Progenitor cell of endocrine pancreas (in vitro differentiated cells): ENCODE data around the gene CHURC1. TPM values are rescaled to one million over a fixed set of nuclear protein-coding genes. Genes with fewer than 3 reads are reported as not detected.
A peak's percentile ranks its signal among the peaks of the same experiment; 100 is the strongest.

Experiments
- DNase-seq: peaks from one replicate; pipeline ENCODE4 v3.0.0; 2021; ENCODE audit warnings: low spot score; ENCODE audit not compliant: unreplicated experiment
- H3K27ac Mint-ChIP-seq: 2 replicates; pipeline ENCODE4 v1.8.0; 2021; ENCODE audit warnings: mild to moderate bottlenecking, moderate library complexity, mixed read lengths
- H3K27me3 Mint-ChIP-seq: 2 replicates; pipeline ENCODE4 v1.8.0; 2021; ENCODE audit warnings: mixed read lengths
- H3K36me3 Mint-ChIP-seq: 2 replicates; pipeline ENCODE4 v1.8.0; 2022; ENCODE audit warnings: mixed read lengths; ENCODE audit not compliant: insufficient read depth
- H3K4me1 Mint-ChIP-seq: 2 replicates; pipeline ENCODE4 v1.8.0; 2021; ENCODE audit warnings: low read depth, mixed read lengths
- H3K4me3 Mint-ChIP-seq: 2 replicates; pipeline ENCODE4 v1.8.0; 2021; ENCODE audit warnings: low read depth, mild to moderate bottlenecking, moderate library complexity, mixed read lengths
- H3K9me3 Mint-ChIP-seq: 2 replicates; pipeline ENCODE4 v1.8.0; 2021; ENCODE audit warnings: low read depth, mixed read lengths
- total RNA-seq: library from RNA; stranded (reverse); gene quantifications from 2 replicates; pipeline ENCODE4 v1.2.1, GENCODE V29; 2021
- TF ChIP-seq, protein P1 (sequence below): fragments of 200-600 bp; sonication (generic); IDR thresholded peaks from one replicate; pipeline ENCODE4 v1.5.0; 2021; ENCODE audit warnings: antibody characterized with exemption, mild to moderate bottlenecking; ENCODE audit not compliant: unreplicated experiment

CHURC1 gene
- total RNA-seq, 1 donor from 2014 or later: 37.2 TPM

DNA sequence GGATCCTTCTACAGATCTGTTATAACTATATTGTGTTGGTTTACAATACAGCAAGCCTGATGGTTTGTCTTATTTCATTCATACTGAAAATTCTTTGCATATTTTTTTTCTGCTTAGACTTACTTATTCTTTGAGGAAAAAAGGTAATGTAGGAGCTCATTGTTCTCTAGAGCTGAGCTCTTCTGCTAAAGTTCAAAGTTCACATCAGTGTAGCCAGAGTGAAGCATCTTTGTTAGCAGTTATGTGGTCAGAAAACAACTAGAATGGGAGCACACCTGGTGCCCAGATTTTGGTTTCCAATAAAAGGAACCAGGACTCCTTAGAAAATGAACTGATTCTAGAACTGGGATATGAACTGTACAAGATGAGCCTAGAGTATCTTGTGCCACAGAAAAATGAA lies 18.0 kb downstream of the CHURC1 start:
- Mint-ChIP-seq H3K9me3 (no peaks in the 10 kb centered on the region), H3K27ac (peak overlapping the region; percentile 18), H3K4me3 (peak overlapping the region; percentile 34)

DNA sequence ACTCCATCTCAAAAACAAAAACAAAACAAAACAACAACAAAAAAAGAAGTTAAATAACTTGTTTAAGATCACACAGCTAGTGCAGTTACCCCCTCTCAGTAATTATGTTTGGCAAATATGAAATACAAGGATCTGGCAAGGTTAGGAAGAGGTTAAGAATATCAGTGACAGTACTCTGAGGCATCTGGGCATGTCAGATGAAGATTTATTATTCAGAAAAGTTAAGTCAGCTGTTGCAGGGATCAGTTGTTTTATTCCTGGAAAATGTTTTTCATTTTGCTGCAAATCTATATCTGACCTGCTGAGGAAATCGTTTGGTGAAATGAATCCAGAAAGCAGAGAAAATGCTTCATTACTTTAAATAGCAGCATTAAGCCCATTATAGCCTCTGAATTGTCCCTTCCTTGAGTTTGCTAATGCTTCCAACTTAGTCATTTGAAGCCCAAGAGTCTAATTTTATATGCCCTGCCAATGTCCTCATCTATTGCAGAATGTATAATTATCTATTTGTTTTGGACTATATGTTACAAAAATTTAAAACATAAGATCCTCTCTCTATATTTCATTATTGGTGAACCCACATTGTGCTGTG lies 20.2 kb downstream of the CHURC1 start:
- TF ChIP-seq, protein P1, sequence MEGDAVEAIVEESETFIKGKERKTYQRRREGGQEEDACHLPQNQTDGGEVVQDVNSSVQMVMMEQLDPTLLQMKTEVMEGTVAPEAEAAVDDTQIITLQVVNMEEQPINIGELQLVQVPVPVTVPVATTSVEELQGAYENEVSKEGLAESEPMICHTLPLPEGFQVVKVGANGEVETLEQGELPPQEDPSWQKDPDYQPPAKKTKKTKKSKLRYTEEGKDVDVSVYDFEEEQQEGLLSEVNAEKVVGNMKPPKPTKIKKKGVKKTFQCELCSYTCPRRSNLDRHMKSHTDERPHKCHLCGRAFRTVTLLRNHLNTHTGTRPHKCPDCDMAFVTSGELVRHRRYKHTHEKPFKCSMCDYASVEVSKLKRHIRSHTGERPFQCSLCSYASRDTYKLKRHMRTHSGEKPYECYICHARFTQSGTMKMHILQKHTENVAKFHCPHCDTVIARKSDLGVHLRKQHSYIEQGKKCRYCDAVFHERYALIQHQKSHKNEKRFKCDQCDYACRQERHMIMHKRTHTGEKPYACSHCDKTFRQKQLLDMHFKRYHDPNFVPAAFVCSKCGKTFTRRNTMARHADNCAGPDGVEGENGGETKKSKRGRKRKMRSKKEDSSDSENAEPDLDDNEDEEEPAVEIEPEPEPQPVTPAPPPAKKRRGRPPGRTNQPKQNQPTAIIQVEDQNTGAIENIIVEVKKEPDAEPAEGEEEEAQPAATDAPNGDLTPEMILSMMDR: no peak
- Mint-ChIP-seq H3K9me3 (no peaks in the 10 kb centered on the region), H3K36me3 (peaks cover 22% of the 10 kb centered on the region), H3K27me3 (peaks cover 1% of the 10 kb centered on the region), H3K4me1 (peaks cover 29% of the 10 kb centered on the region), H3K4me3 (no peak overlapping the region), H3K27ac (no peak overlapping the region)
- DNase-seq: no peak

More for the DNA sequence above, 18.0 kb downstream of the CHURC1 start:
- TF ChIP-seq, protein P1: no peak
- peaks cover 16% of the 10 kb centered on the region for H3K4me1 Mint-ChIP-seq
- peaks cover 17% of the 10 kb centered on the region for H3K36me3 Mint-ChIP-seq
- DNase-seq: no peak
- H3K27me3 Mint-ChIP-seq: no peaks in the 10 kb centered on the region

DNA sequence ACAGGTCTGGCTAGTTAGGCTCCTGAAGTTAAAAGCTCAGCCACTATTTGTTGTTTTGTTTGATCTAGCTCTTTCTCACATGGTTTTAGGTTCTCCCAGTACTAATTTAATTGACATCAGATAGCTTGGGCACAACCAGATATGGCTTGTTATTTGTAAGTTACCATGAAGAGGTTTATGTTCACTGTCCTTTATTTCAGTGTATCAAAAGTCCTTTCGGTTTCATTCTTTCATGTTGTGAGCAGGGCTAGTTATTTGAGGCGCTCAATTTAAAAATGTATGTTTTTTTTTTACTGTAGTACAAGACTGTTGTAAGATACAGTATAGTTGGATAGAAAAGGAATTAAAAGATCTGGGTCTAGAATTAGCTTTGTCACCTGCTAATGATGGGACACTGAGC lies 21.3 kb downstream of the CHURC1 start:
- Mint-ChIP-seq H3K36me3 (peaks cover 23% of the 10 kb centered on the region), H3K27ac (no peak overlapping the region), H3K27me3 (peaks cover 3% of the 10 kb centered on the region), H3K4me1 (peaks cover 33% of the 10 kb centered on the region), H3K4me3 (no peak overlapping the region), H3K9me3 (no peaks in the 10 kb centered on the region)
- TF ChIP-seq, protein P1: no peak
- no peak for DNase-seq

DNA sequence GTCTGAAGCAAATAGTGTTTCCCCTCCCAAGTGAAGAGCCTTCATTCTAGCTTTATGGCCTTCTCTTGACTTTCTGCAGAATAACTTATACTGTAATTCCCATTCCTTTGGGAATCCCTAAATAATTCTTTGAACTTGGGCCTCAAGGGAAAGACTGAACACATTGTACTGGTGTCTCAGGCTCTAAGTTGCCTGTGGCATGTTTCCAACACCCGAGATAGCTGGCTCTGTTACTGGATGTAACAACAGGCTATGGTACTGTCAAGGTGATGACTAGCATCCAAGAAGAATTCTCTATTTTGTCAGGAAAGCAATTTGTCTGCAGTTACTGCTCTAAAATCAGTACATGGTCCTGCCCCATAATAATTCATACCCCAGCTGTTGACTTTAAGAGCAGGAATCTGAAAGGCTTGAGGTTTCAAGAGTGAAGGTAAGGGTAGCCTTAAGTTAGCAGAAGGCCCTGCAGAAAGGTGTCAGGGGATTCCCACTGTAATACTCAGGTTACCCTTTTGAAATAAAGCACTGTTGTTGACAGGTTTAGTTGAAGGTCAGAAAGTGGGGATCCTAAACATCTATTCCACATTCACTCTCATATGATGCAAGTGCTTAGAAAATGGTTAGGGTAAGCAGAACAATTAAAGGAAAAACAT lies 23.0 kb downstream of the CHURC1 start:
- Mint-ChIP-seq H3K36me3 (peaks cover 22% of the 10 kb centered on the region), H3K4me3 (no peak overlapping the region), H3K9me3 (no peaks in the 10 kb centered on the region), H3K4me1 (peaks cover 33% of the 10 kb centered on the region), H3K27me3 (peaks cover 3% of the 10 kb centered on the region), H3K27ac (no peak overlapping the region)
- TF ChIP-seq, protein P1: no peak
- no peak for DNase-seq

DNA sequence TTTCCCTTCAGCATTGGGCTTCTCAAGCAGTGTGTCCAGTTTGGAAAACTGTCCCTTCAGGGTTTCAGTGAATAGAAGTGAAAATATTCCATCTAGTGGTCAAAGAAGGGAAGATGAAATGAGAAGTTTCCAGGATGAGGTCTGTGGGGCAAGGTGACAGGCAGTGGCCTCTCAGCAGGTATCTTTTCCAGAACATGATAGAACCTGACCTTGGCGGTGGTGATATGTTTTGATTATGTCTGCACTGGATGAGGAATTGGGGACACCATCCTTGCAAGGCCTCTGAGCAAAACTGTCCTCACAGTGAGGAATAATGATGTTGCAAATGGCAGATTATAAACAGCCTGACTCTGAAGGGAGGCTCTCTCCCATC lies 23.6 kb downstream of the CHURC1 start:
- Mint-ChIP-seq H3K4me3 (no peak overlapping the region), H3K27me3 (peaks cover 3% of the 10 kb centered on the region), H3K4me1 (peaks cover 35% of the 10 kb centered on the region), H3K9me3 (no peaks in the 10 kb centered on the region), H3K36me3 (peaks cover 20% of the 10 kb centered on the region), H3K27ac (no peak overlapping the region)
- DNase-seq: no peak
- TF ChIP-seq, protein P1: no peak
